Effector memory CD4-positive, alpha-beta T cell (primary cell): ENCODE data around the gene MELTF.

Experiments
- DNase-seq, 3 donors: peaks; one replicate each; pipeline ENCODE4 v3.0.0-alpha.2; 2020
- H3K27ac ChIP-seq: 2 replicates; pipeline ENCODE4 v1.7.0; 2013; ENCODE audit warnings: mild to moderate bottlenecking, low read length, moderate library complexity; ENCODE audit not compliant: insufficient read depth, poor library complexity, severe bottlenecking
- H3K27me3 ChIP-seq: replicated peaks from 2 replicates; pipeline ENCODE4 v1.7.0; 2013; ENCODE audit warnings: mild to moderate bottlenecking, low read length; ENCODE audit not compliant: insufficient read depth, control insufficient read depth, poor library complexity, severe bottlenecking
- H3K36me3 ChIP-seq: 2 replicates; pipeline ENCODE4 v1.7.0; 2013; ENCODE audit warnings: mild to moderate bottlenecking, low read length, moderate library complexity; ENCODE audit not compliant: control insufficient read depth, insufficient read depth
- H3K4me1 ChIP-seq: 2 replicates; pipeline ENCODE4 v1.7.0; 2013; ENCODE audit warnings: low read length, mild to moderate bottlenecking; ENCODE audit not compliant: control insufficient read depth, insufficient read depth, poor library complexity, severe bottlenecking
- H3K4me3 ChIP-seq: 2 replicates; pipeline ENCODE4 v1.7.0; 2013; ENCODE audit warnings: low read length, low read depth, mild to moderate bottlenecking; ENCODE audit not compliant: insufficient read depth, poor library complexity, severe bottlenecking
- H3K9me3 ChIP-seq: 2 replicates; pipeline ENCODE4 v1.7.0; 2013; ENCODE audit warnings: mild to moderate bottlenecking, low read length, moderate library complexity; ENCODE audit not compliant: control insufficient read depth

The MELTF gene

DNA sequence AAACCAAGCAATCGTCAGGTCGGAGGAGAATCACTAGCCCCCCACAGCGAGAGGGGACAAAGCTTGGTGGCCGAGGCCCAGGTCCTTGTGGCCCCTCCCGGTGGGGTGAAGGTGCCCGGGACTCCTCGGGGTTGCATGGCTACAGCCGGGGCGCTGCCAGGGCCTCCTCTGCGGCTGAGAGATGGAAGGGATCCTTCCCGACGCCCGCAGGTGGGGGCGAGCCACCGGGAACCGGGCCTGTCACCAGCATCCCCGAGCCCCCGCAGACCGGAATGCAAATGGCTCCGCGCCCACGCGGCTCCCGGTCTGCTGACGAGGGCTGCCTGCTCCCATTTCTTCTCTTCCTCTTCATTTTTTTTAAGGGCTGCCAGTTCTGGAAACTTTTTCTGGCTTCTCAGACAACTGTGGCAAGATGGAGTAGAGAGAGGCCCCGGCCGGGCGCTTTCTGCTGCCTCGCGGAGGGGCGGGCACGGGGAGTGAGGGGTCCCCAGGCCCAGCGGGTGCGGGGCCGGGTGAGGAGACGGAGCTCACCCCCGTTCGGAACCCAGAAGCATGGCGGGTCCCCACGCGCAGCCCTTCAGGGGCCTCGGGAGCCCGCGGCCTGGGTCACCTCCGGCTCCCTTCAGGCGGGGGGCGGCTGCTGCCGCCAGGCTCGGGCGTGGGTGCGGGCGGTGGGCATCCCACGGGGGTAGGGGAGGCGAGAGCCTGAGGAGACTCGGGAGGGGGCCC lies 27.5 kb downstream of the MELTF start:
- Histone ChIP-seq H3K27me3 (no peaks in the 10 kb centered on the region), H3K36me3 (no peaks in the 10 kb centered on the region), H3K27ac (peak overlapping the region; percentile 11), H3K4me1 (peaks cover 9% of the 10 kb centered on the region), H3K4me3 (peak overlapping the region; percentile 42), H3K9me3 (no peaks in the 10 kb centered on the region)
- DNase-seq, result no peak

DNA sequence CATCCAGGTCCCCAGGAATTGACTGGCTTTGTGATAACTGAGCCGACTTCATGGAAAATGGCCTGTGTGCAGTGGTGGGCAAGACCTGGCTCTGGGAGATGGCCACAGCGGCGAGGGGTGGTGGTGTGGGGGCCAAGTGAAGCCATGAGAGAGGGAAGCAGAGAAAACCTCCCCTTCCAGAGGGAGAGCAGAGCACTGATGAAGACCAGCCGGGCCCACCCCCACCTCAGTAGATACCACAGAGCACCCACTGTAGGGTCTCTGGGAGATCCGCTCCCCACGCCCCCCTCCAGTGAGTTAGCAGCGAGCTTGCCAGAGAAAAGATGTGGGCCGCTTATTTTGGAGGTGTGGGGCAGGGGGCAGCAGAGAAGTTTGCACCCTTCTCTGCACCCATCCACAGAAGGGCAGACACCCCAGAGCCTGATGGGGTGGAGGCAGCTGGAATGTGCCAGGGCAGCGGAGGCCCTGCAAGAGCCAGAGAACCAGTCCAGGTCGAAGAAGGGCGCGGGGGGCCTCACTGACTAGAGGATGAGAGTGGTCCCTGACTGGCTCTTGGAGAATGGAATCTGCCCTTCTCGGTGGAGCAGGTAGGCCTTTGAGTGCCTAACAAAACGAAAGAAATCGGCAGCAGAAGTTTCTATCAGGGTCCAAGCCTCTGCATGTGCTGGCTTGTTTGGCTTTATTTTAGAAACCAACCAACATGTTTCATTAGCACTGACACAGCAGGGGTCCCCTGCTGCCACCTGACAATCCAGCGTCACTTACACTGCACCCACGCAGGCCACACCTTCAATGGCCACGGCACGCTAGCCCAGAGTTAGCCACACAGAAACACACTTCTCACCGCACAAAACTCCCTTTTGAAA lies 28.3 kb downstream of the MELTF start:
- no peaks in the 10 kb centered on the region for H3K36me3 ChIP-seq
- peaks cover 9% of the 10 kb centered on the region for H3K4me1 ChIP-seq
- H3K27ac ChIP-seq, result no peak overlapping the region
- DNase-seq, result no peak
- no peaks in the 10 kb centered on the region for H3K9me3 ChIP-seq
- no peak overlapping the region for H3K4me3 ChIP-seq
- no peaks in the 10 kb centered on the region for H3K27me3 ChIP-seq

- H3K27me3 ChIP-seq, result no peaks in the 10 kb centered on the region
- H3K4me3 ChIP-seq, result no peak overlapping the region
- DNase-seq, result no peak
- H3K27ac ChIP-seq, result no peak overlapping the region
- no peaks in the 10 kb centered on the region for H3K9me3 ChIP-seq
- H3K4me1 ChIP-seq, result peaks cover 9% of the 10 kb centered on the region
- H3K36me3 ChIP-seq, result no peaks in the 10 kb centered on the region
Measured at GRCh38 chr3:197000211-197000610, 29.4 kb downstream of the MELTF start.

DNA sequence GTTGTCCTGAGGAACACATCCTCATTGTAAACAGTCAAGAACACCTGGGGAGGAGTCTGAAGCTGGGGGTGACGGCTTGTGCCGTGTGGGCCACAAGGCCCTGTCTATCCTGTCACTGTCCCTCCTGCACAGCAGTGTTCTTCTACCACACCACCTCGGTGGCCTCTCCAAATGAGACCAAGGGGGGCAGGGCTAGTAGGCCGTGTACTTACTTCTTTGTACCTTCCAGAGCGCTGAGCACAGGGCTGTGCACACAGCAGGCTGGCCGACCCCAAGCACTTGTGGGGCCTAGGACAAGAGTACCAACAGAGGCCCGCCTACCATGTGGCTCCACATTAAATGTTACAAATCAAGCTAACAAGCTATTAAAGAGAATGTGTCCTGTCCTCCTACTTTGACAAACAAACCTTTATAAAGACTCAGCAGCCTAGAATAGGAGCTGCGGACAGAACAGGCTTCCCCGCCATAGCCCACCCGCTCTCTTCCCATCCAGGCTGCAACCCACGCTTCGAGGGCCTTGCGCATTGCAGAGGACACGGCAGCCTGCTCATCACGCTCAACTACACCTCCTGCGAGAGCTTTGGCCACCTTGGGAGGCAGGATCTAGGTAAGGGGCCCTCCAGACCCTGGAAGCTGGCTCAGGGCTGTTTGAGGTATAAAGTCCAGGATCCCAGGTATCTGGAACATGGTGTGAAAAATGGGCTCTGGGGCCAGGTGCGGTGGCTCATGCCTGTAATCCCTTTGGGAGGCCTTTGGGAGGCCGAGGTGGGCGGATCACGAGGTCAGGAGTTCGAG lies 30.5 kb downstream of the MELTF start:
- Histone ChIP-seq H3K9me3 (no peaks in the 10 kb centered on the region), H3K36me3 (no peaks in the 10 kb centered on the region), H3K4me3 (no peak overlapping the region), H3K27ac (no peak overlapping the region), H3K4me1 (peaks cover 8% of the 10 kb centered on the region), H3K27me3 (no peaks in the 10 kb centered on the region)
- DNase-seq, result no peak

GRCh38 chr3:196997311-196997710 lies 32.3 kb downstream of the MELTF start:
- H3K36me3 ChIP-seq, result no peaks in the 10 kb centered on the region
- no peak overlapping the region for H3K4me3 ChIP-seq
- H3K9me3 ChIP-seq, result no peaks in the 10 kb centered on the region
- no peak overlapping the region for H3K27ac ChIP-seq
- DNase-seq, result no peak
- H3K4me1 ChIP-seq, result no peaks in the 10 kb centered on the region
- H3K27me3 ChIP-seq, result no peaks in the 10 kb centered on the region

DNA sequence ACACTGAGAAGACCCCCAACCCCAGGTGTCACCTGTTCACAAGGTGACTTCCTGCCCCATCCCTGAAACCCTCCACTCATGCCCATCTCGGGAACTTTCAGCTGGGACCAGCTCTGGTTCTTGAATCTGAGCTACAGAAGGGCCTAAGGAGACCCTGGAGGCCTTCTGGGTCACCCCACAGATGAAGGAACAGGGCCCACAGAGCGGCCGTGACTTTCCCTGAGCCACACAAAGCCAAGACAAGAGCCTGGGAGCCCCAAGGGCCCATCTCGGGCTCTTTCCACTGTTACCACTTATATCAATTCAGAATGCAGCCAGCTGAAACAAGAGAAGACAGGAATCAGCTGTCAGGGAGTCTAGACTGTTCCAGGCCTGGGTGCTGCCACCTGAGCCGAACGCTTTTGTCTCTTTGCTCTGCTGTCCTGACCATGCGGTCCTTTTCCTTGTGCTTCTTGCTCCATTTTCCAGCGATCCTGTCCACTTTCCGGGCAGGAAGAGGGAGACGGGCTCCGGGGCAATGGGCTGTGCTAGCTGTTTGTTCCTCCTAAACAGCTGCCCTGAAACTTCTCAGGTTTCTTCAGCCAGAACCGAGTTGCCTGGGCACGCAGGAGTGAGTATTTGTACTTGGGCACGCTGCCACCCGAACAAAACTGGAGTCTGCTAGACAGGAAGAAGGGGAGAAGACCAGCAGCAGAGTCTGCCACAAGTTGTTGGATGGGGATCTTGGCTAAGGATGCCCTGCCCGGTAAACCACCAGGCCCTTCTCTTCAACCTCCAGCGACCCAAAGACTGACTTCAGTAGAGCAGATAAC lies 33.0 kb downstream of the MELTF start:
- H3K9me3 ChIP-seq, result no peaks in the 10 kb centered on the region
- H3K36me3 ChIP-seq, result no peaks in the 10 kb centered on the region
- H3K4me3 ChIP-seq, result no peak overlapping the region
- no peaks in the 10 kb centered on the region for H3K27me3 ChIP-seq
- DNase-seq, result no peak
- H3K4me1 ChIP-seq, result no peaks in the 10 kb centered on the region
- H3K27ac ChIP-seq, result no peak overlapping the region

- Histone ChIP-seq H3K9me3 (no peaks in the 10 kb centered on the region), H3K4me1 (no peaks in the 10 kb centered on the region), H3K4me3 (no peak overlapping the region), H3K27me3 (no peaks in the 10 kb centered on the region), H3K36me3 (no peaks in the 10 kb centered on the region), H3K27ac (no peak overlapping the region)
- DNase-seq, result no peak
Measured at GRCh38 chr3:196995646-196996355, 33.8 kb downstream of the MELTF start.

- Histone ChIP-seq H3K4me3 (no peak overlapping the region), H3K4me1 (no peaks in the 10 kb centered on the region), H3K36me3 (no peaks in the 10 kb centered on the region), H3K27me3 (no peaks in the 10 kb centered on the region), H3K9me3 (no peaks in the 10 kb centered on the region), H3K27ac (no peak overlapping the region)
- no peak for DNase-seq
Measured at GRCh38 chr3:196995027-196995426, 34.6 kb downstream of the MELTF start.

- no peaks in the 10 kb centered on the region for H3K27me3 ChIP-seq
Measured at GRCh38 chr3:196994056-196994455, 35.6 kb downstream of the MELTF start.

More at GRCh38 chr3:196994056-196994455, 35.6 kb downstream of the MELTF start:
- Histone ChIP-seq H3K4me3 (no peak overlapping the region), H3K36me3 (no peaks in the 10 kb centered on the region), H3K4me1 (no peaks in the 10 kb centered on the region), H3K27ac (no peak overlapping the region), H3K9me3 (no peaks in the 10 kb centered on the region)
- no peak for DNase-seq
